Head of caudate nucleus (tissue), 42 donors: ENCODE measurements around the gene PPM1N.

ENCODE experiments used
- DNase-seq, 42 donors: peaks; one replicate each; pipeline versions ENCODE4 v3.0.0 to v3.0.0-alpha.2; 2020 to 2021; ENCODE audit warnings: mixed read lengths in 7 of 42
- intact Hi-C: fragments of 100-400 bp; cut with DNase I; formaldehyde crosslinking; loops from one replicate; pipeline ENCODE4 v1.15.0; 2022

Gene PPM1N

DNA sequence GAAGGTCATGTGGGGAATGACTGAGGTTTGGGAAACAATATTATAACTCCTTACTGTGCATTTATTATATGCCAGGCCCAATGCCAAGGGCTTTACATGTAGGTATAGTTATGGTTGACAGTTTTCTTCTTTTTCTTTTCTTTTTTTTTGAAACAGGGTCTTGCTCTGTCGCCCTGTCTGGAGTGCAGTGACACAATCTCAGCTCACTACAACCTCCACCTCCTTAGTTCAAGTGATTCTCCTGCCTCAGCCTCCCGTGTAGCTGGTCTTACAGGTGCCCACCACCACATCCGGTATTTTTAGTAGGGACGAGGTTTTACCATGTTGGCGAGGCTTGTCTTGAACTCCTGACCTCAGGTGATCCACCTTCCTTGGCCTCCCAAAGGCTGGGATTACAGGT lies 15.2 kb upstream of the PPM1N start:
- DNase-seq = no peak
- intact Hi-C loops = no loop called here

DNA sequence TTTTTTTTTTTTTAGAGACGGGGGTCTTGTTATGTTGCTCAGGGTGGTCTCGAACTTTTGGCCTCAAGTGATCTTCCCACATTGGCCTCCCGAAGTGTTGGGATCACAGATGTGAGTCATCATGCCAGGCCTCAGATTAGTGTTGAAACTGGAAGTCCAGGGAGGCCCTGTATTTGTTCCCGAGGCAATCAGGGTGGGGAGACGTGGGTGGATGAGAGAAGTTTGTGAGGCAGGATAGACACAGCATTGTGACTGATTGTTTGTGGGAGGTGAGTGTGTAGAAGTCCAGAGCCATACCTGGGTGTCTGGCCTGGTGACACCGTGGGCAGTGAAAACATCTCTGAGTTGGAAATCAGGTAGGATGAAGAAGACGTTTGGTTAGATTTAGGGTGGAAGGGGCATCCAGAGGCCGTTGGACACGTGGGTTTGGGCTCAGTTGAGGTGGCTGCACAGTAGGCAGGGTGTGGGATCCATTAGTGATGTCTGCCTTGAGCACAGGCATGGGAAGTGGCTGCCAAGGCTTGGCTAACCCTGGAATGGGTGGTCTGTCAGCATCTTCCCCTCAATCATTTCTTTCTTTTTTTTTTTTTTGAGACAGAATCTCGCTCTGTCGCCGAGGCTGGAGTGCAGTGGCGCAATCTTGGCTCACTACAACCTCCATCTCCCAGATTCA lies 13.8 kb upstream of the PPM1N start:
- intact Hi-C loops = no loop called here
- DNase-seq = no peak

DNA sequence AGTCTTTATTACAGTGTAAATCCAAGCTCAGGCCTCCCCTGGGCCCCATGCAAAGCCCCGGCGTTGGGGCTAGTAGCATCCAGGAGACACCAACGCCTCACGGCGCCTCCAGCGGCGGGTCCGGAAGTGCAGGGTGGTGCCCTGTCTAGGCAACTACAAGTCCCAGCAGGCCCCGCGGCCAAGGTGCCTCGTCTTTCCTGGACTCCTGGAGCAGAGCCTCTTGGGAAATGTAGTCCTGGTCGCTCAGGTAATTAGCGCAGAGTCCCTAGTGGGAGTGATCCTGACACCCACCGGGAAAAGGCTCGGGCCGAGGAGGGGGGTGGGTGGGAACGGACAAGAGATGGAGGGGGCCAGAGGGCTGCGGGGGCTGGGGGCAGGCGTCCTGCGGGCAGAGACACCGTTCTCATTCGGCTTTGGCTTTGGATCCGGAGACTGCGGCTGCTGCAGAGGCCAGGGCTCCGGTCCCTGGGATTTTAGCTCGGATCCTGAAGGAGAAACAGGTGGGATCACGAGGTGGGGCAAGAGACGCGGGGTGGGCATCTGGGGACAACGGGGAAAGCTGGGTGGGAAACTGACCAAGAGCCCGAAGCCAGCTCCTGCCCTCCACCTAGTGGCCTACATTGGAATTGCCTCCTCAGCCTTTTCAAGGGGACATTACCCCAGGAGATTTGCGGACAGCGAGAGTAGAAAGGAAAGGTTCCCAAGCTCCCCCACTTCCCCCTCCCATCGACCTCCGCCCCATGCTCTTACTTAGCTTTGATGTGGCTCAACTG lies 12.8 kb upstream of the PPM1N start:
- DNase-seq = peak; percentile 97 to 100 (median 99)
- intact Hi-C loops = no loop called here

DNA sequence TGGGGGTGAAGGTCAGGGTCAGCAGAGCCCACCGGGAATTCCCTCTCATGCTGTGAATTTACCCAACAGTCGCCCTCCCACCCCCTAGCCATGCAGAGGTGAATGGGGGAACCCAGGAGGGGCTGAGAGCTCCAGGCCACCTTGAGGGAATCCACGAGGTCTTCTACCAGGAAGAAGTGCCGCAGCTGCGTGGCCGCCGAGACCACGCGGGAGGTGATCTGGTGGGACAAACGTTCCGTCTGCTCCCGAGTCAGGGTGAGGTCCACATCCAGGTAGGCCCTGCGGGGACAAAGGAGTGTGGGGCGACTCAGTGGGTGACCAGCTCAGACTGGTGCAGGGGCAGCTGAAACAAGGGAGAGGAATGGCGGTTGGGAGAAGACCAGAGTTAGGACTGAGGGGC lies 9.5 kb upstream of the PPM1N start:
- DNase-seq = no peak
- intact Hi-C loops = no loop called here

DNA sequence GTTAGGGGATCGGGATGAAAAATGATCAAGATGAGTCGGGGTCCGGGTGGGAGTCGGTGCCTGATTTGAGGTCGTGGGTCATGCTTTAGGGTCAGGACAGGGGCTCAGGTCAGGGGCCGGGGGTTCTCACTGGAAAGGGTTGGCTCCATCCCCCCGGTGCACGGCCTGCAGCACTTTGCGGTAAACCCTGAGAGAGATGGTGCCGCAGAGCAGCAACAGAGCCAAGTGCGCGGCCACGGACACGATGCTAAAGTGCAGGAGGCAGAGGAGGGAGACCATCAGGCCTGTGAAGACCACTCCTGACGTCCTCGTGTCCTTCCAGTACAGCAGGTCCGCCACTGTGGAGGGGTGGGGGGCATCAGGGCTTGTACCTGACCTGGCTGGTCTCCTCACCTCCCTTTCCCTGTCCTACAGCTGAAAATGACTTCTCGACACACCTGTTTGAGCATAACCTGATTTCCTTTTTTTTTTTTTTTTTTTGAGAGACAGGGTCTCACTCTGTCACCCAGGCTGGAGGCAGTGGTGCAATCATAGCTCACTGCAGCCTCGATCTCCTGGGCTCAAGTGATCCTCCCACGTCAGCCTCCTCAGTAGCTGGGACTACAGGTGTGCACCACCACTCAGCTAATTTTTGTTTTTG lies 8.9 kb upstream of the PPM1N start:
- intact Hi-C loops = no loop called here
- DNase-seq = no peak

DNA sequence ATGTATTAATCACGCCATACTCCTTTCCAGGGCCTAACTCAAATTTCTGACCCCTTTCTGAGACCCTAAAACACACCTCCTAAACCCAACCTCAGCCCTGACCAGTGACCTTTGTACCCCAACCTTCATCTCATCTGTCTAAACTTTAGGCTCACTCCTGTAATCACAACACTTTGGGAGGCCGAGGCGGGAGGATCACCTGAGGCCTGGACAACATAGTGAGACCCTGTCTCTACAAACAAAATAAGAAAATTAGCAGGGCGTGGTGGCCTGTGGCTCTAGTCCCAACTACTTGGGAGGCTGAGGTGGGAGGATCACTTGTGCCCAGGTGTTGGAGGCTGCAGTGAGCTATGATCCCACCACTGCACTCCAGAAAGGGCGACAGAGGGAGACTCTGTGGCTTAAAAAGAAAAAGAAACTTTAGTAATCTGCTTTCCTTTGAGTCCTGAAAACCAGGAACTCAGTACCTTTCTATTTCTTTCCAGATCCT lies 6.1 kb upstream of the PPM1N start:
- intact Hi-C loops = no loop called here
- DNase-seq = no peak

DNA sequence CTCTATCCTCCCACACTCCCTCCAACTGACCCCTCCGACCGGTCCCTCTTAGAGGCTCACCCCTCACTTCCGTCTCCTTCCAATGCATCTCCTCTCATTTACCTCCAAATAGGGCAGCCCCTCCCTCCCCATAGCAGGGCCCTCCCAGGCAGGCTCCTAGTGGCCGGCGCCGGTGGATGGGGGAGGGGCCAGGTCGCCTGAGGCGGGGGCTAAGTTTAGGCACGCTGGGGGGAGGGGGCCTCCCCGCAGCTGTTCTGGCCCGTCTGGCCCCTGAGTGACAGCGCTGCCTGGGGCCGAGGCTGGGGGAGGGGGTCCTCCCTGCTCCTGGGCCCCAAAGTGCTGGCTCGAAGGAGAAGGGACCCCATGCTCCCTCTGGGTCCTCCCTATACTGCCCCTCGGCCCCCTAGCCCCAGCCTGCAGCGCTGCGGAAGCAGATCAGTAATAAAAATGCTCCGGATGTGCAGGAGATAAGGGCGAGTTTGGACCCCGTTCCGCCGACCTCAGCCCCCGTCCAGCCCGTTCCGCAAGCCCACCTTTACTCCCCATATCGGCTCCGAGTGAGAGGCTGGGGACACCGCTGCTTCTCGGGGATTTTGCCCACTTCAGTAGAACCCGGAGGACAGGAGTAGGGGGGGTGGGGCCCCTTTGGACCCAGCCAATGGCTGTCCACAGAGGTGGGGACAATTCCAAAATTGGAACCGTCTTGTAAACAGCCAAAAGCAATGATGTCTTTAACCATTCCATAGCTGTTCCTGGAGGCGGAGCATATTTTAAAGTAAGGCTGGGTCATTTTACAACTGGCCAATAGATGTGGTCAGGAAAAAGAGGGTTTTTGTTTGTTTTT lies 5.4 kb upstream of the PPM1N start:
- peak in 7 of 42 donors; percentile 17 to 60 (median 42) for DNase-seq
- intact Hi-C loops = no loop called here

DNA sequence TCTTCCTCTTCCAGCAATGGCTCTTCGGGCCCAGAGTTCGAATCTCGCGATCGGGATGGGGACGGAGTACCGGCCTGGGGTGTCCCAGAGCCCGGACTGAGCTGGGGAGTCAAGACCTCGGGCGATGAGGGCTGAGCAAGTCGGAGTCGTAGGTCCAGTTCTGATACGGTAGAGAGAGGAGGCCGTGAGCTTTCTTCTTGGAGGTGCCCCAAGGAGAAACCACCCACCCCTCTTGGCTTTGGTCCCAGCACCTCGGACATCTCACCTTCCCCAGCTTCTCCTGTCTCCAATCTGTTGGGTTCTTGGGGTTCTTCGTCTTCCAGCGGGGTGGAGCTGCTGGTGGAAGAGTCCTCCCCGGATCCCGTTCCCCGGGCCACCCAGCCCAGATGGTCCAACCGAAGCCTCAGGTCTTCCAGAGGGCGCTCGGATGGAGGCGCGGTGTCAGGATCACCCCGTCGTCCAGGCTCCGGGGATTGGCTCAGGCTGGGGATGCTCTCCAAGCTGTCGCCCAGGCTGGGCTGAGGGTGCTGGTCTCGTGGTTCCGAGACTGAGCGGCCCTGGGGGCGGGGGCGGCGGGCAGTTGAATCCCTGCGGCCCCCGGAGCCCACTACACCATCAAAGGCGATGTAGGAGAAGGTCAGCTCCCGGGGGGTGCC lies 3.9 kb upstream of the PPM1N start:
- intact Hi-C loops = no loop called here
- DNase-seq = no peak

DNA sequence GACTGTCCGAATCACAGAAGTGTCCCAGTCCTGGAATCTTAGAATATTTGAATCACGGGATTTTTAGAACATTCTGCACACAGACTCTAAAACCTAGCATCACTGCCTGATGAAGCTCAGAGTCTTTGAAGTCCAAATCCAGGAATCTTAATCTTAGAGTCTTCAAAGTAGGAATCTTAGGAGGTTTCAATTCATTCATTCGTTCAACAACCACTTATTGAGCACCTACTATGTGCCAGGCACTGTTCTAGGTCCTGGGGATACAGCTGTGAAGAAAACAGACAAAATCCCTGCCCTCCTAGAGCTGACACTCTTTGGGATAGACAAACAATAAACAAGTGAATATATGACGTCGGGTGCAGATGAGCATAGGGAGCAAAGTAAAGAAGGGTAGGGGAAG lies 3.1 kb upstream of the PPM1N start:
- no peak for DNase-seq
- intact Hi-C loops = no loop called here

DNA sequence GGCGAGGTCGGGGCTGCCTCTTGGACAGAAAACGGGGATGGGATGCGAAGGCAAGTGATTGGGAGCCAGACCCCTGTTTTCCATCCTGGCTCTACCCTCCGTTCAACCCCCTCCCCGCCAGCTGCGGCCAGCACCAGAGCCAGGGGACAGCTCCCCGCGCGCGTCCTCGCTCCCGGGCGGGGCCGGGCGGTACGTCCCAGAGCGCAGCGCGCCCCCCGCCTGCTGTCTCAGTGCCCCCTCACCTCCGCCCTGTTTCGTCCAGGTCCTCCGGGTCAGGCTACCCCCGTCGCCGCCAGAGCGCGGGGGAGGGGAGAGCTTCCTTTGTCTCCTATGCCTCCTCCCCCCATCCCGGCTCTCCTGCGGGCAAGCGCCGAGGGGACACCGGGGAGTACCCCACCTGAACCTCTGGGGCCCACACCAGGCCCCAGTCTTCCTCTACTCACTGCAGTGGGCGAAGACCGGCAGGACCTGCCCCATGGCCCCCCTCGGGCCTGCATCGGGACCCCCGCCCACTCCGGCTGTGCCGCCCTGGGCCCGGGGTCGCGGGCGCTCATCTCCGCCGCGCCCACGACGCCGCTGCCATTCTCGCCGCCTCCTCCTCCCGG lies 1.8 kb upstream of the PPM1N start:
- intact Hi-C loops = no loop called here
- DNase-seq = peak in 25 of 42 donors; percentile 14 to 65 (median 36)

DNA sequence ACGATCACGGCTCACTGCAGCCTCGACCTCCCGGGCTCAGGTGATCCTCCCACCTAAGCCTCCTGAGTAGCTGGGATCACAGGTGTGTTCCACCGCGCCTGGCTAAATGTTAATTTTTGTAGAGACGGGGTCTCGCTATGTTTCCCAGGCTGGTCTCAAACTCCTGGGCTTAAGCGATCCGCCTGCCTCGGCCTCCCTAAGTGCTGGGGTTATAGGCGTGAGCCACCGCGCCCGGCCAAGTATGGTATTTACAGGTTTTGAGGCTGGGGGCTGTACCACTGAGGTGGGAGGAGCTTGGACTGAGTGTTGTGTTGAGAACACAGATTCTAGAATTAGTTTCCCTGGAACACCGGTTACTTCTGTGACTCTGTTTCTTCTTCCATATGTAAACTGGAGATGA lies 452 bp upstream of the PPM1N start:
- intact Hi-C loops = no loop called here
- DNase-seq = no peak

DNA sequence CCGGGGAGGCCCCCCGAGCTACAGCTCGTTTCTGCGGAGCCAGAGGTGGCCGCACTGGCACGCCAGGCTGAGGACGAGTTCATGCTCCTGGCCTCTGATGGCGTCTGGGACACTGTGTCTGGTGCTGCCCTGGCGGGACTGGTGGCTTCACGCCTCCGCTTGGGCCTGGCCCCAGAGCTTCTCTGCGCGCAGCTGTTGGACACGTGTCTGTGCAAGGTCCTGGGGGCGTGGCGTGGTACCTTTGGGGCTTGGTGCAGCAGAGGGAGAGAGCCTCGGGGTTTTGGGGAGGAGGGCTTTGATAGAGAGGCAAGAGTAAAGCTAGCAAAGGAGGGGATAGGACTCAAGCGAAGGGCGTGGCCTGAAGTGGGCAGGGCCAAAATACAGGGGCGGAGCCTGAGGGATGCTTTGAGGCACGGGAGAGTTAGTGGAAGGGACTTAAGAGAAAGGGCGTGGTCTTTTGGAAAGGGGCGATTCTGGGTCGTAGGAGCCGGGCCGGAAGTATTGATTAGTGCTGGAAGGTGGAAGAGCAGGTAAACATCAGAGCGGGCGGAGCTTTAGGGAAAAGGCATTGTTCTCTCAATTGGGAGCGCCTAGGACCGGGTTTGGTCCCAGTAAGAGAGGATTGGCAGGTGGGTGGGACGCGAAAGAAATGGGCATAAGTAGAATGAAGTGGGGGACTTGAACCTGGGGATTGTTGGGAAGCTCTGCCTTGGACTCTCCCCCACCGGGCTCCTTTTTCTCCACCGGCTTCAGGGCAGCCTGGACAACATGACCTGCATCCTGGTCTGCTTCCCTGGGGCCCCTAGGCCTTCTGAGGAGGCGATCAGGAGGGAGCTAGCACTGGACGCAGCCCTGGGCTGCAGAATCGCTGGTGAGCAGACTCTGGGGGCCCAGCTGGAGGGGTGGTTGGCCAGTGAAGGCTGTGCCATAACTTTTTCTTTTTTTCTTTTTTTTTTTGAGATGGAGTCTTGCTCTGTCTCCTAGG lies 1.2 kb downstream of the PPM1N start:
- intact Hi-C loops = no loop called here

DNA sequence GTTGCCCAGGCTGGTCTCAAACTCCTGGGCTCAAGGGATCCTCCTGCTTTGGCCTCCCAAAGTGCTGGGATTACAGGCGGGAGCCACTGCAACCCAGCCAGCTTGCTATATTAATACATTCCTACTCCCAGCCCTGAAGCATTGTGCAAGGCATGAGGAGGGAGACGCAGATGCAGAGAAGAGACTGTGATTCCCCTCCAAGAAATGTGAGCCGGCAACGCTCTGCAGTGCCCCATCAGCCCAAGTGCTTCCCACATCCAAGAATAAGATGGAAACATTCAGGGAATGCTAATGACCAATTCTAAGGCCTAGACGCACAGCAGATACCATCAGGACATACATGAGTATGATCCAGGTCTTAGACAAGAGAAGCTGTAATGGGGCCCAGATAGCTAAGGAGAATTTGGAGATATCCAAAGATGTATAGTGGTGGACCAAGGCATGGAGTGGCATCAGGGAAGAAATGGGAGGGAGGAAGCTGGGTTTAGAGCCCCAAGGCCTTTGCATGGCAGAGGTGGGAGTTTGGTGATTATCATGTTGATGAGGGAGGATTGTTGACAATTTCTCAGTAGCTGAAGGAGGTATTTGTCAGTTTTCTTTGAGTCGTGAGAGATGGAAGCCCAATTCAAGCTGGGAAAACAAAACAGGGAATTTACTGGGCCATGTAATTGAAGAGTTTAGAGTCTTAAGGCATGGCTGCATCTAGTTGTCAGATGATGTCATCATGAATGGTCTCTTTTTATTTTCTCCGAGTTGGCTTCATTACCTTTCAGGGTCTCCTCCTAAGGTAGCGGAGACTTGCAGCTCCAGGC lies 2.9 kb downstream of the PPM1N start:
- intact Hi-C loops = no loop called here
- DNase-seq = no peak

More for the DNA sequence above, 1.2 kb downstream of the PPM1N start:
- DNase-seq = peak in 9 of 42 donors; percentile 21 to 51 (median 33)

DNA sequence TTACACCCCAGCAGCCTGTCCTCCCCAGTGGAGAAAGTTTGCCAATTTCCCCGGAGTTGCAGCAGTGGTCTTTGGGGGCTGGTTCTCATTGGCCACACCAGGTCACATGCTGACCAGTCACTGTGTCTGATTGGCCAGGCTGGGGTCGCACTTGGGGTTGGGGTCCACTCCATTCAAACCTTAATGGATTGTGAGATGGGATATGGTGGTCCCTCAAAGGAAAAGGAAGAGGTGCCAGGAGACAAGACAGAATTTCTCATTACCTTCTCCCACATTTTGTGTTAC lies 3.4 kb downstream of the PPM1N start:
- intact Hi-C loops = no loop called here
- no peak for DNase-seq

DNA sequence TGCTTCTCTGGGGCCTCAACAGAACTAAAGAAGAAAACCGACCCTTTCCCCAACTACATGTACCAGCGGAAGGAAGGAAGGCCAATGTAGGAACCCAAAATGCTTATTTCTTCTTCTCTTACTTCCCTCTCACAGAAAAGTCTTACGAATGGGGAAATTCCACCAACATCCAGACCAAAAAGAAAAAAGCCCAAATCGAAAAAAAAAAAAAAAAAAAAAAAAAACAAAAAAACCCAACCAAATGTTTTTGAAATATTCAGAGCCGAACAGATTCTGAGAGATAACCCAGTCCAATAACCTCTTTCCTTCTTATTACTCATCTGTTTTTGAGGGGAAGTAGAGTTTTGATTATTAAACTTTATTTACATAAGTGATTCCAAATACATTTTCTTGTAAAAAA lies 3.9 kb downstream of the PPM1N start:
- DNase-seq = no peak
- intact Hi-C loops = no loop called here

DNA sequence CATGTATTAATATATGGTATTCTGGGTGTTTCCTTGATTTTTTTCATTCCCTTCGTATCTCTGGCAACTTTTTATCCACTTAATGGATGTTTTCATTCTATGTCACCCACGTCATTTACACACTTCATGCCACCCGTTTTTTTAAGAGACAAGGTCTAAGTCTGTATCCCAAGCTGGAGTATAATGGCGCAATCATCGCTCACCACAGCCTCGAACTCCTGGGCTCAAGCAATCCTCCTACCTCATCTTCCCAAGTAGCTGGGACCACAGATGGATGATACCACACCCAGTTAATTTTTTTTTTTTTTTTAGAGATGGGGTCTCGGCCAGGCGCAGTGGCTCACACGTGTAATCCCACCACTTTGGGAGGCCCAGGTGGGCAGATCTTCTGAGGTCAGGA lies 5.7 kb downstream of the PPM1N start:
- intact Hi-C loops = no loop called here
- DNase-seq = no peak
